NCI-H1436 (cell line): ENCODE results near the gene SYVN1.
"Not testable (repeated sequence)": the region's sequence is repeated elsewhere in the genome, so short reads cannot be mapped to it uniquely, and the experiment has no call there.

Experiments used
- DNase-seq: peaks from one replicate; lab custom pipeline; 2025; lab: John Stamatoyannopoulos, UW

The SYVN1 gene

DNA sequence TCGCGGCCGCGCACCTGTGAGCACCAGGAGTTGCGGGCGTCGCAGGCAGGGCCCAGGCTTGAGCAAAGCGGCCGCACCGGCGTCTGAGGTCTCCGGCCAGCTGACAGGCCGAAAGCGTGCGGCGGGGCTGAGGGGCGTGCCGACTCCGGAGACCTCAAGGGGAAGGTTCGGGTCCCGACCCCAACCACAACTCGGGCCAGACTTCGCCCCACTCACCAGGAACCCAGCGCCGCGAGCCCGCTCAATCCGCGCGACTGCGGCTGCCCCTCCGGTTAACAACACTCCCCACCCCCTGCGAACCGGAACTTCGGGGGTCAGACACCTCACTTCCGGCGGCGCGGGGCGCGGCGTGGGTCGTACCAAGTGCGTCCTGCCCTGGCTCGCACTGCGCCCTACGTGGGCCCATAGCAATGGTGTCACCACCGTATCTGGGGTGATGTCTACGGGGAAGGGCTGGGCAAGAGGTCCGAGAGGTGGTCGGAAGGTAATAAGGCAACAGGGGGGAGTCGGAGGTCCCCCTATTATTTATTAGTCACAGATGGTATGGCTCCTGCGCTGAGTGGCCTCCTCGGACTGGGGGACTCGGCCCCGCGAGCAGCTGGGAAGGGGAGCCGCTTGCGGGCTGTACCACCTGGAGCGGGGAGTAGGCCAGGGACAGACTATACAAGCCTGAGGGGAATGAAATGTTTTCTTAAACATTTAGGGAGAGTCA lies at the start of gene SYVN1:
Gene SYVN1 (minus strand): TSS at position 280 of the 712 bp plus-strand sequence. CDS start 918 bp downstream, outside the sequence.
- DNase-seq, result peak; percentile 81

DNA sequence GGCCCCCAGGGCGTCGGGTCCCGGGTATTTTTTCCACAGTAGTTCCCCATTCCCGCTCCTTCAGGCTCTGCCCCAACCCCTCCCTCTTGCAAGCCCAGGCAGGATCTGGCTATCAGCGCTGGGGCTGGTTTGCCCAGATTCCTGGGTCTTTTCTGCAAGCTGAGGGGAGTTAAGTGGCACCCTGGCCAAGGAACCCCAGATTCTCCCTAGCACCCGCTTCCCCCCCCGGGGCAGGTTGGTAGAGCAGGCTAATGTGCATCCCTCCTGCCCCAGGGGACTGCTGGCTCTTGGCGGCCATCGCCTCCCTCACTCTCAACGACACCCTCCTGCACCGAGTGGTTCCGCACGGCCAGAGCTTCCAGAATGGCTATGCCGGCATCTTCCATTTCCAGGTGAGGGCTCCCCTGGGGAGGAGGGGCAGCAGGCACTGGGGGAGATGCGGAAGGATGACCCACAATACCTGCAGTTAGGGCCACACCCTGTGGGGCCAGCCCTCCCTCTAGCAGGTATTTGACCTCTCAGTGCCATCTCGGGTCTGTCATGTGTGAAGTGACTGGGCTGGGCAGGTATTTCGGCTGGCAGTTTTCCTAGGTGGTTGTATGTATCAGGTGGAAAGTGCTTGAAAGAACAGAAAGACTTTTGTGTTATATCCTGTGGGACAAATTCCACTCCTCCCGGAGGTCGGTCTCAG lies 49.0 kb upstream of the SYVN1 start:
- no peak for DNase-seq

DNA sequence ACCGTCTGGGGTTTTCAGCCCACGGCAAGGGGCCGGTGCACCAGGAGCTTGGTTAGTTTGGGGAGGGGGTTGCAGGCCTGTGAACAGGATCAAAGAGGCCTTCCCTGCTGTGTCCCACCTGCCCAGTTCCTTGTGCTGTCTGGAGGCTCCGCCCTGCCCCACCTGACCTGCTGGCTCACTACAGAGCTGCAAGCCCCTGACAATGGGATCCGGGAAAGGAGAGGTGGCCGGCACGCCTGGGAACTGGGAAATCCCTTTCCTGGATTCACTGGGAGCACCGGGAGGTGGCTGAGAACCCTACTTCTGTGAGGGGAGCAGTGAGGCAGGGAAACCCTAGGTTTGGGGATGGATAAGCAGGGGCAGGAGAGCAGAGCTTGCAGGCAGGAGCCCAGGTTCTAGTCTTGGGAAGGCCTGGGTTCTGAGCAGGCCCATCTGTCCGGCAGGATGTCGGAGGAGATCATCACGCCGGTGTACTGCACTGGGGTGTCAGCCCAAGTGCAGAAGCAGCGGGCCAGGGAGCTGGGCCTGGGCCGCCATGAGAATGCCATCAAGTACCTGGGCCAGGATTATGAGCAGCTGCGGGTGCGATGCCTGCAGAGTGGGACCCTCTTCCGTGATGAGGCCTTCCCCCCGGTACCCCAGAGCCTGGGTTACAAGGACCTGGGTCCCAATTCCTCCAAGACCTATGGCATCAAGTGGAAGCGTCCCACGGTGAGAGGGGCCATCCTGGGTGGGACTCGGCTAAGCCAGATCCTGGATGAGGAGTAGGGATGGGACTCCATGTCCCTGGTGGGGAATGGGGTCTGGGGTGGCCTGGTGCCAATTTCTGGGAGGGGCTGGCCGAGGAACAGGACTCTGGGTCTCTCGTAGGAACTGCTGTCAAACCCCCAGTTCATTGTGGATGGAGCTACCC lies 48.2 kb upstream of the SYVN1 start:
- DNase-seq, result no peak

DNA sequence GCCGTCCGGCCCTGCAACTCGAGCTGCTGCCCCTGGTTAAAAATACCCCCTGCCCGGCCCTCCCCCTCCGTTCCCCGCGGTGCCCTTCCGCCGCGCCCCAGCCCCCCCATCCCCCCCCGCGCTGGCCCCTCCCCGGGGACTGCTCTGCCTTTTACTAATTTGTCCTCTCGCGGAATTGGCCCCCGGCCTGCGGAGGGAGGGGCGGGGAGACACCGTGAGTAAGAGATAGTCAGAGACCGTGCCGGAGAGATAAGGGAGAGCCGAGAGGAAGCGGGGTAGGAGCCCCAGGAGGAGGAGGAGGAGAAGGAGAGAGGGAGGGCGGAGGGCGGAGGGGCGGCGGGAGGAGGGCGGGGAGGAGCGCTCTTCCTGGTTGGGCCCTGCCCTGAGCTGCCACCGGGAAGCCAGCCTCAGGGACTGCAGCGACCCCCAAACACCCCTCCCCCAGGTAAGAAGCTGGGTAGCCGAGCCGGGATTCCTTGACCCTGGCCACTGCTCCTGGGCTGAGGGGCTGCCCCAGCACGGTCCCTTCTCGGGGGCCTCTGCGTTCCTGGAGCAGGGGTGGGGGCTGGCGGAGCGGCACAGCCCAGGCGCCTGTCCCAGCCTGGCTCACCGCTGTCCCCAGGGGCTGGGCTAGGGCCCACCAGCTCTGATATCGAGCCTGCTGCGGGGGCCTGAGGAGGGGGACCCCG lies 47.4 kb upstream of the SYVN1 start, which contains the start of gene CAPN1:
Gene CAPN1 (plus strand): TSS at position 360 of the 689 bp plus-strand sequence. CDS start 774 bp downstream, outside the sequence.
- DNase-seq, result peak; percentile 67

DNA sequence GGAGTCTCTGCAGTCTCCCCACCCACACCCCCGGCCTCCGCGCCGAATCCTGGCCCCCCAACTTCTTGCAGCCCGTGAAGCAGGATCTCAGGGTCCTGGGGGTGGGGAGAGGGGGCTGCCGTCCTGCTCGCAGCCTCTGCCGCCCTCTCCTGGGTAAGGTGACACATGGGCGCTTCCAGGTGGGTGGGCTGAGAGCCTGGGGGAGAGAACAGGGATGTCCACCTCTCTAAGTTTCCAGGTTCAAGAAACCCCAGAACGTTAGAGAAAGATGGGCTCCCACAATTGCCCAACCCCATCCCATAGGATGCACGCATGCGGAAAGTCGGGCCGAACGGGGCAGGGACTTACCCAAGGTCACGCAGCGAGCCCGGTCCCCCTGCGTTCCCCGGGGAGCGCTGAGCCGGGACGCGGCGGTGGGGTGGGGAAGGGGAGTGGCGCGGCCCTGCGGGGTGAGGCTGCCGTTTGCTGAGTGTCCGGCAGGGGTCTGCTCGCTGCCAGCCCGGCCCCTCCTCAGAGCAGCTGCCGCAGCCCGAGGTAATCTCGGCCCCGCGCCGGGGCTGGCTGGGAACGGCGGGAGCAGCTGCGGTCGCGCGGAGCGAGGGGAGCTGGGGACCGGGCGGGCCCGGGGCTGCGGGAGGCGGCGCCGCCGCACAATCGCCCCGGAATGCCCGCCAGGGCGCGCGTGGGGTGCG lies 46.7 kb upstream of the SYVN1 start:
- DNase-seq, result peak; percentile 59

DNA sequence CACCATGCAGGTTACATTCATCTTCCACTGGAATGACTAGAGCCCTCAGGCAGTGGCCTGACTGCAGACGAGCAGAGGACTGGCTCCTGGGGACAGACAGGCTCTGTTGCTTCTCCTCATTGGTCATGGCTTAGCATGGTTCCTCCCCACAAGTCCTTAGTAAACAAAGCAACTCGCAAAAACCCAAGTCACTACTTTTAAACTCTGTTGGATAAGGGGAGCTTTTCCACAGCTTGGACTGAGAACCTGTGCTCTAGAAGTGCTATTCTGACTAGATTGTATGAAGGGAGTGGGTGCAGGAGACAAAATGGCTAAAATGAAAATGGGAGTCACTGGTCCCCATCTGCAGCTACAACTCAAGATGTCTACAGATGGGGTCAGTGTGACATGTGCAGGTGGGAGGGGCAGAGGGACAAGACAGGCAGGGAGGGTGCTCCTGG lies 40.3 kb upstream of the SYVN1 start:
- DNase-seq, result not testable (repeated sequence)

DNA sequence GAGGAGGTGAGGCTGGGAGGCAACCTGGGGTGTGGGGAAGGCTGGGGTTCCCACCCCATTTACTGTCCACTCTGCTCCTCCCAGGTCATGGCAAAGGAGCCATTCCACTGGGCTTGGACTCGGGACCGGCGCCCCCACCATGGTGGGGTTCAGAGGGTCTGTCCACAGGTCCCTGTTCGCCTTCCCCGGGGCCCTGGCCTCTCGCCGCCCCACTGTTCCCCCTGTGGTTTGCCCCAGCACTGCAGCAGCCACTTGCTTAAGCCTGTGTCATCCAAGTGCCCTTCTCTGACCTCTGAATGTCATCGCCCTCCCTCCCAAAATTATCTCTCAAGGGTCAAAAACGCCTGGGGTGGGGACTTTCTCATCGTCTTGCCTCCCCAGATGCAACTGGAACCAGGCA lies 38.3 kb upstream of the SYVN1 start:
- no peak for DNase-seq

DNA sequence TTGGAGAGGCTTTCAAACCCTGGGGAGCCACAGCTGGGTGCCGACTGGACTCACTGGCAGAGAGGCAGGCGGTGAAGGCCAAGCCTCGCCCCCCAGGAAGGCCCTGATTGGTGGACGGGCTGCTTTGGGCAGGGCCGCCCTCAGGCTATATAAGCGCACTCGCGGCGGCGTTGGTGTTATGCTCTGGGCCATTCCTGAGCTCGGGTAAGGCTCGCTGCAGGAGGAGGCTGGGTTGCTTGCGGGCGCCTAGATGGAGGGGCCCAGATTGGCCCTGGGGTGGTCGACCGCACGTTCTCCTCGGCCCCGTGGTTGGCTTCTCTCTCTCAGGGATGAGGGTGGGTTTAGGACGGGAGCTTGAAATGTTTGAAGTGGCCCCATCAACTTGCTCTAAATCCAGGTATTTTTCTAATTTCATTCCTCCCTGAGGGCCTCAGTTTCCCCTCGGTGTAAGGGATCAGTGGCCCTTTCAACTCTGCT lies 35.8 kb upstream of the SYVN1 start, which contains the start of gene SPDYC:
Gene SPDYC (plus strand): TSS at position 176 of the 477 bp plus-strand sequence. CDS start 1,125 bp downstream, outside the sequence.
- DNase-seq, result no peak

DNA sequence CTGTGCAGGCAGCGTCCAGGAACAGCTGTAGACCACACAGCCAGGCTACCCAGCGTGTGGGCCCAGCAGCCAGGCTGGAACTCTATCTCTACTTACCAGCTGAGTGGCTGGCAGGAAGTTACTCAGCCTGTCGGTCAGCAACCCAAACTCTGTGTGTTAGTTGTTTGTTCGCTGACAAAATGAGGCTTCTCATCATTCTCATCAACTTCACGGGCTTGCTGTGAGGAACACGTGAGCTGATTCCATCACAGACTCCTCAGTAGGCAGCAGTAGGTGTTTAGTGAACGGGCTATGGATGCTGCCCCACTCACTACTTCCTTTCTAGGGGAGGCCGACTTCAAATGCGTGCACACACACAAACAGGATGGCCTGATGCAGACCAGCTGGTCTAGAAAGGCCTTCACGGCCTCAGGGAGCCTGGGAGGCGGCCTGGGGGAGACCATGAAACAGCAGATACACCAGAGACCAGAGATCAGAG lies 34.9 kb upstream of the SYVN1 start:
- no peak for DNase-seq

DNA sequence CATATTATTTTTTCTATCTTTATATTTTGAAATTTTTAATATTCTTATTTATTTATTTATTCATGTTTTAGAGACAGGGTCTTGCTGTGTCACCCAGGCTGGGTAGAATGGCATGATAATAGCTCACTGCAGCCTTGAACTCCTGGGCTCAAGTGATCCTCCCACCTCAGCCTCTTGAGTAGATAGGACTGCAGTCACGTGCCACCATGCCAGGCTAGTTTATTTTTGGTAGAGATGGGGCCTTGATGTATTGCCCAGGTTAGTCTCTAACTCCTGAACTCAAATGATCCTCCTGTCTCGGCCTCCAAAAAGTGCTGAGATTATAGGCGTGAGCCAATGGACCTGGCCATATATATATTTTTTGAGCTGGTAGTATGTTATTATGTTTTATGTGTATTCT lies 33.3 kb upstream of the SYVN1 start:
- DNase-seq, result no peak

DNA sequence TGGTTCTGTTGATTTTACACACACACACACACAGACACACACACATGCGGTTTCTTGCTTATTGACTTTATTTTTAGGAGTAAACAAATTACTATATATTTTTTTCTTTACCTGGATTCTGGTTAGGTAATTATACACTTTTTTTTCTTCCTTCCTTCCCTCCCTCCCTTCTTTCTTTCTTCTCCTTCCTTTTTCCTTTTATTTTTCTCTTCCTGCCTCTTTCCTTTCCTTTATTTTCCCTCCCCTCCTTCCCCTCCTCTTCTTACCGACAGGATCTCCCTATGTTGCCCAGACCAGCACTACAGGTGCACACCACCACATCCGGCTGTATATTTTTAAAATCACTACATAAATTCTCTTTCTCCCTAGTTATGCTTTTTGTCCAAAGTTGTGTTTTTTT lies 32.6 kb upstream of the SYVN1 start:
- DNase-seq, result no peak

DNA sequence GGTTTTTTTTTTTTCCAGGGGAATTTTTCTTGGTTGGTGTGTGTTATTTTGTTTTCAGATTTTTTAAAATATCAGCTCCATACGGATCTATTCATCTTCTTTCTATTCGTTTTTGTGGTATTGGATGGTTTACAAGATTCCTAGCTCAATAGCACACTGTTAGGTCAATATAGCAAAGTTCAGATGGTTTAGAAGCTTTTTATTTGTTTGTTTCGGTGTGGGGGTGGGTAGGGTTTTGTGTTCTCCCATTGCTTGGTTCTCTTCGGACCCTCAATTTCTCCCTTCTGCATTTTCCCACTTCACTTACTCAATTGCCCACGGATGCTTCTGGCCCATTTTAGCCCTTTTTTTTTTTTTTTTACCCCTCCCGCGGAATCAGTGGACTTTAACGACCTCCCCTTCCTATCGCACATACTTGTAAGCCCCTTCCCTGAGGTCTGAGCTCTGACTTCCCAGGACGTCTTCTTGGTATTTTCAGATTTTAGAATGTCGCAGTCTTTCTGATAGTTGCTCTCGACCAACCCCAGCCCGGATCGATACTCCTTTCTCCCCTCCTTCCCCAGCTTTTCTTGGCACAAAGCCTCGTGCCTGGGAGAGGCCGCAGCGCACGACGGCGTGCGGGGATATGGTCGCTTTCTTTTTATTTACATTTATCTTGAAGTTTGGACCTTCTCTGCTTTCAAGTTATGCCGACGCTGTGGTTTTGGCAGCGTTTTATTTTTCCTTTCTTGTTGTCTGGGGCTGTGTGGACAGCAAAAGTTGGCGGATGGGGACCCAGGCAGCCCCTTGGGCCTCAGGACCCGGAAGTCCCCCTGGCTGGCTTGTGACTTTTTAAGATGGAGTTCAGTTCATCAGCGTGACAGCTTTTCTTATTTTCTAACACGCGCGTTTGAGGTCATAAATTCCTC lies 31.3 kb upstream of the SYVN1 start:
- DNase-seq, result no peak

DNA sequence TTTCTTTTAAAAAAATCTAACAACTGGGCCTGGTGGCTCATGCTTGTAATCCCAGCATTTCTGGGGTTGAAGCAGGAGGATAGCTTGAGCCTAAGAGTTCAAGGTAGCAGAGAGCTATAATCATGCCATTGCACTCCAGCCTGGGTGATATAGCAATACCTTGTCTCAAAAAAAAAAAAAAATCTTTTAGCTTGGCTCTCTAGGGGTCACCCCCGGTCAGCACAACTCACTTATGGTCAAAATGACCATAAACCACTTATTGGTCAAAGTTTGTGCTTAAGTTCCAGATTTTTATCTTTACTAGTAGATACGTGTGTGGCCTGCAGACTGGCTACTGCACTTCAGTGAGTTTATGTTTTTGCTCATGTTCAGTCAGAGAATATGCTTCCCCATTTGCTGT lies 29.4 kb upstream of the SYVN1 start:
- no peak for DNase-seq

DNA sequence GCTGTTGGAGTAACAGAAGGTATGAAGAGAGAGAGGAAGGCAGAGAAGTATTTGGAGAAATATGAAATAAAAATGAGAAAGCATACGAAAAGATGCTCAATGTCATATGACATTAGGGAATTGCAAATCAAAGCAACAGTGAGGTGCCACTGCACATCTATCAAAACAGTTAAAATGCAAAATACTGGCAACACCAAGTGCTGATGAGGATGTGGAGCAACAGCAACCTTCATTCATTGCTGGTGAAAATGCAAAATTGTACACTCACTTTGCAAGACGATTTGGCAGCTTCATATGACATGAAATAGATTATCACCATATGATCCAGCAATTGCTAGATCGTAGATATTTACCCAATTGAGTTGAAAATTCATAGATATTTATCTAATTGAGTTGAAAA lies 26.3 kb upstream of the SYVN1 start:
- DNase-seq, result no peak

DNA sequence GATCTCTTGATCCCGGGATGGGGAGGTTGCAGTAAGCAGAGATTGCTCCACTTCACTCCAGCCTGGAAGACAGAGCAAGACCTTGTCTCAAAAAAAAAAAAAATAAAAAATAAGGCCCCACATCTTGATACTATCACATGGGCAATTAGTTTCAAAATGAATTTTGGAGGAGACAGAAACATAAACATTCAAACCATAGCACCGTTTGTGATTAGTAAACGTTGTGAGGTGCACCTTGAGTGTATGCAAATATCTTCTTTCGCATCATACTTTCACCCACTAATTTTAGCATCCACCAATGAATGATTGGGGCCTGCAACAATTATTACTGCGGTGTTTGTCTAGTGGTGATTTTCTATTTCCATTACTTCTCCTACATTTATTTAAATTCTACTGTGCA lies 24.7 kb upstream of the SYVN1 start:
- no peak for DNase-seq

DNA sequence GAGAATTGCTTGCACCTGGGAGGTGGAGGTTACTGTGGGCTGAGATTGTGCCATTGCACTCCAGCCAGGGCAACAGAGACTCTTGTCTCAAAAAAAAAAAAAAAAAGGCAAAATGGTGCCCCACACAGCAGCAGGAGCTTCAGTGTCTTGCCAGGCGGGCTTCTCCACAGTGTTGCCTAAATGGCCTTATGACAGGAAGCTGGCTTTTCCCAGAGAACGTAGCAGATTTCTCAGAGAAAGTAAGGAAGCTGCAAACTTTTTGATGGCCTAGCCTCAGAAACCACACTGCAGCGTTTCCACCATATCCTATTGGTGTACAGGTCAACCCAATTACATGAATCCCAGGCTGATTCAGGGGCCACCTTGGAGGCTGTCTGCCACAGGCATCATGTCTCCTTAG lies 23.0 kb upstream of the SYVN1 start:
- DNase-seq, result no peak

DNA sequence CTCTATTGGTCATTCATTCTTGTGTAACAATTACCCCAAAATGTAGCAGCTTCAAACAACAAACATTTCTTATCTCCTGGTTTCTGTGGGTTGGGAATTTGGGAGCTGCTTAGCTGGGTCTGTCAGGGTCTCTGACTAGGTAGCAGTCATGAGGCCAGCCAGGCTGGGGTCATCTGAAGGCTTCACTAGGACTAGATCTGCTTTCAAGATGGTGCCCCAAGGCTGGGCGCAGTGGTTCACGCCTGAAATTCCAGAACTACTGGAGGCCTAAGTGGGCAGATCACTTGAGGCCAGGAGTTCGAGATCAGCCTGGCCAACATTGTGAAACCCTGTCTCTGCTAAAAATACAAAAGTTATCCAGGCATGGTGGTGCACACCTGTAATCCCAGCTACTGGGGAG lies 22.6 kb upstream of the SYVN1 start:
- no peak for DNase-seq

DNA sequence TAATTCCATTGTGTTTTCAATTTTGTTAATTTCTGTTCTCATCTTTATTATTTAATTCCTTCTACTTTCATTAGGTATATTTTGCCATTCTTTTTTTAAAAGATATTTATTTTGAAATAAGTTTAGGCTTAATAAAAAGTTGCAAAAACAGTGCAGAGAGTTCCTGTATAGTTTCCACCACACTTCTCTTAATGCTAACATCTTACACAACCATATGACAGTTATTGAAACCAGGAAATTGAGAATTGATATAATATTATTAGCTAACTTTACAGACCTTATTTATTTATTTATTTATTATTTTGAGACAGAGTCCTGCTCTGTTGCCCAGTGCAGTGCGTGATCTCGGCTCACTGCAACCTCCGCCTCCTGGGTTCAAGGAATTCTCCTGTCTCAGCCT lies 21.9 kb upstream of the SYVN1 start:
- no peak for DNase-seq

DNA sequence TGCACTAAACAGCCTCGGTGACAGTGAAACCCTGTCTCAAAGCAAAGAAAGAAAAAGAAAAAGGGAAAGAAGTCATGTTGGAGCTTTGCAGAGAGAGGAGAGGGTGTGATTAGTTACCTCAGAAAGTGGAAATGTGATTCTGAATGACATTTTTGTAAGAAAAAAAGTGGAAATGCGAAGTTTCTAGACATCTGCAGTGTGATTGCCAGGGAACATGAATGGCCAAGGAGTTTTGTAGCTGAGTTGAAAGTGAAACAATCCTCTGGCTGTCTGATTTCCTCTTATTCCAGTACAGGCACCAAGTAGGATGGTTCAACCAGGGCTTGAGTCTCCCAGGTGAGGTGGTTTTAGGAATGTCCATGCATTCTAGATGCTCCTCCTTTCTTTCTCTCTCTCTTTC lies 17.8 kb upstream of the SYVN1 start:
- no peak for DNase-seq
